Suprapubic skin (tissue), 3 donors: ENCODE measurements around the gene MEX3D.

ENCODE experiments used
- CTCF ChIP-seq, 2 donors: fragments of 200-600 bp in 1 of 2; fragments of 450-650 bp in 1 of 2; sonication (generic) in 1 of 2; IDR thresholded peaks; one replicate each; pipeline ENCODE4 v1.5.1; 2016 to 2019; ENCODE audit warnings: antibody characterized with exemption in 2 of 2, mild to moderate bottlenecking in 1 of 2, moderate library complexity in 1 of 2
- EP300 ChIP-seq: sonication (generic); formaldehyde crosslinking; IDR thresholded peaks from one replicate; pipeline ENCODE4 v1.6.1; 2017; ENCODE audit warnings: antibody characterized with exemption
- POLR2A ChIP-seq, 2 donors: fragments of 450-650 bp; IDR thresholded peaks; one replicate each; pipeline ENCODE4 v1.6.1; 2017; ENCODE audit warnings: antibody characterized with exemption in 2 of 2, mild to moderate bottlenecking in 2 of 2, moderate library complexity in 2 of 2

DNA sequence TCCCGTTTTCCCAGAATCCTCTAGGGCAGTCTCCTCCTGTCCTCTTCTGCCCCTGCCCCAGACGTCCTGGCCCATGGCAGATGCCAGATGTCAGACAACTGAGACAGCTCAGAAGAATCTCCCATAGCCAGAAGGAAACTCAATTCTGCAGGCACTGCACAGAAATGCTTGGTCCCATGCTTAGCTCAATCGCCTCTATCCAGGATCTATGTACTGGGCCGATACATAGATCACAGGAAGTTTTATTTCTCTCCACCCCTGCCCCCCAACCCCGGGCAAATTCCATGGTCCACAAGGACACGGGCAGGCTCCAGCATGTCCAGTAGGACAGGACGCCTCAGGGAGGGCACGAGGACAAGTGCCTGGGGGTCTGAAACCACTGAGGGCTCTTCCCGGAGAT is 19.7 kb upstream of the MEX3D start:
- no peak for TF ChIP-seq CTCF (IDR thresholded peaks at IDR 0.05)
- TF ChIP-seq EP300: no peak
- TF ChIP-seq POLR2A (IDR thresholded peaks at IDR 0.05): no peak
